Stimulated activated CD8-positive, alpha-beta memory T cell treated with anti-CD3 and anti-CD28 coated beads, Interleukin-15, amount 100 ng/mL, for 1 hour (primary cell): ENCODE results near the gene PPIG.
"Not testable (repeated sequence)": the region's sequence is repeated elsewhere in the genome, so short reads cannot be mapped to it uniquely, and the experiment has no call there.

Experiments used
- DNase-seq: peaks from one replicate; pipeline ENCODE4 v3.0.0-alpha.2; 2020; ENCODE audit warnings: low read depth

Gene PPIG

DNA sequence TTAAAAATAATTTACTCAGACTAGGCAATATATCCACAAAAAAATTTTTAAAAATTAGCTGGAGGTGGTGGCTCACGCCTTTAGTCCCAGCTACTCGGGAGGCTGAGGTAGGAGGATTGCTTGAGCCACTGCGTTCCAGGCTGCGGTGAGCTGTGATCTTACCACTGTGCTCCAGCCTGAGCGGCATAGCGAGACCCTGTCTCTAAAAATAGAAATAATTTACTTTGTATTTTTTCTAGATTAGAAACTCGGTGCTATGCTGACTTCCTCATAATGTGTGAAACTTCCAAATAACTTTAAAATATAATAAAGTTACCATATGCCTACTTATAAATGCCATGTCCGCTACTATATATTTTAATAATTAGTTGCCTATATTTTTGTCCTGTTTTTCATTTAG lies 6.7 kb downstream of the PPIG start:
- DNase-seq, result no peak

DNA sequence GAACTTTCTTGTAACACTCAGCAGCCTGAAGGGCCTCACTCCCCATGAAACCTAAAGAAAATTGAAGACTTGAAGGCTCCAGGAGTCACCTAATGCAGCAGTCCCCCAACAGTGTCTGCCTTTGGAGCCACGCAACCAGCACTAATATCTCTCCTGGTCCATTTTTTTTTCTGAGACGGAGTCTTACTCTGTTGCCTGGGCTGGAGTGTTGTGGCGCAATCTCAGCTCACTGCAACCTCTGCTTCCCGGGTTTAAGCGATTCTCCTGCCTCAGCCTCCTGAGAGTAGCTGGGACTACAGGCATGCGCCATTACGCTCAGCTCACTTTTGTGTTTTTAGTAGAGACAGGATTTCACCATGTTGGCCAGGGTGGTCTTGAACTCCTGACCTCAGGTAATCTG lies 12.4 kb downstream of the PPIG start:
- not testable (repeated sequence) for DNase-seq

DNA sequence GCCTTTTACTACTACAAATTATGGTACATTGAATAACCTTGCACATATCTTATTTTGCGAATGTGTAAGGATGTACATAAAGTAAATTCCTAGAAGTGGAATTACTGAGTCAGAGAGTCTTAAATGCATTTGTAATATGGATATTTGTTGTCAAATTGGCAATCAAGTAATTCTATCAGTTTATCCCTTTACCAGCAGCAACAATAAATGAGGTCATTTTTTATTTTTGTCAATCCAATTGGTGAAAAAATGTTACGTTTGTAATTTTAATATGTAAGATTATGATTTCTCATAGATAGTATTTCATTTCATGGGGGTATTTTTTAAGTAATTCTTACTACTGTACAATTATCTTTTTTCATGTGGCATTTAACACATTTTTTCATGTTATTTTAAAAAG lies 14.8 kb downstream of the PPIG start:
- DNase-seq, result no peak

DNA sequence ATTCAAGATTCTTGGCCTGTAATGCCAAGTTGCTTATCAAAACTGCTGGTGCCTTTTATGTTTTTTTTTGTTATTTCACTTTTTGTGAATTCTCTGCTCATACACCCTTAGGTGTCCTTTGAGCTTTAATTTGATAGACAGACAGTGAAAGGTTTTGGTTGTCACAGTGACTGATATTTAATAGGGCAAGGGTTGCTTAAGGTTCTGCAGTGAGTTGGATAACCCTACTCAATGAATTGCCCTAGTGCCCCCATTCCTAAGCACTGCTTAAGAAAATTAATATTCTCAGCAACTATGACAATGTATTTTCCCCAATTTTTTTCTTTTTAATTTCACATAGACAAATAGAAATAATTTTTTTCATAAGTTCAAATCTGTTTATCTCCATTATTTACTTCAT lies 15.4 kb downstream of the PPIG start:
- no peak for DNase-seq

DNA sequence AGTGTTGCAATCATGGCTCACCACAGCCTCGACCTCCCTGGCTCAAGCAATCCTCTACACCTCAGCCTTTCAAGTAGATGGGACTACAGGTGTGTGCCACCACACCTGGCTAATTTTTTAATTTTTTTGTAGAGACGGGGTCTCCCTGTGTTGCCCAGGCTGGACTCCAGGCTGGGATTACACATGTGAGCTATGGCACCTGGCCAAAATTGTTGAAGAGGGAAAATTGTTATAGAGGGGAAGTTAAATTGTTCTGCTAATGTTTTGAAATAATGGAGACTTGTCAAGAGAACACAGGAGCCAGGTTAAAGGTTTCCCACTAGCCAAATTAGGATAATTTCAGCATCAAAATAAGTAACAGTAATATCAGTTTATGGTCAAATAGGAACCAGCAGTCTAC lies 25.1 kb downstream of the PPIG start:
- no peak for DNase-seq

DNA sequence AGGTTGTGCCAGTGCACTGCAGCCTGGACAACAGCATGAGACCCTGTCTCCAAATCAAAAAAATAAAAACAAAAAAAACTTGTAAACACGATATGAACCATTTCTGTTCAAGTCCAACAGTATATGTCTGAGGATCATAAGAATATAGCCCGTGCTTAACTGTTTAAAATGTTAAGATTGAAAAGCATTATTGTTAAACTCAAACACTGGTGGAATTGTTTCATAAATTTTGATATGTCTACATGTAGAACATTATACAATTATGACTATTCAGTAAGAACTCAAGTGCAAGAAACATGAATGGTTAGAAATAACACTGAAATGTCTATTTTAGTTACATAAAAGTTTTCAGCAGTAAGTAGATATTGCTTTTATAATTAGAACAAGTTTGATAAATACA lies 29.7 kb downstream of the PPIG start:
- DNase-seq, result no peak

DNA sequence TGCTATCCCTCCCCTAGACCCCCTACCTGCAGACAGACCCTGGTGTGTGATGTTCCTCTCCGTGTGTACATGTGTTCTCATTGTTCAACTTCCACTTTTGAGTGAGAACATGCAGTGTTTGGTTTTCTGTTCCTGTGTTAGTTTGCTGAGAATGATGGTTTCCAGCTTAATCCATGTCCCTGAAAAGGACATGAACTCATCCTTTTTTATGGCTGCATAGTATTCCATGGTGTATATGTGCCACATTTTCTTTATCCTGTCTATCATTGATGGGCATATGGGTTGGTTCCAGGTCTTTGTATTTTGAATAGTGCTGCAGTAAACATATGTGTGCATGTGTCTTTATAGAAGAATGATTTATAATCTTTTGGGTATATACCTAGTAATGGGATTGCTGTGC lies 31.8 kb downstream of the PPIG start:
- DNase-seq, result not testable (repeated sequence)

DNA sequence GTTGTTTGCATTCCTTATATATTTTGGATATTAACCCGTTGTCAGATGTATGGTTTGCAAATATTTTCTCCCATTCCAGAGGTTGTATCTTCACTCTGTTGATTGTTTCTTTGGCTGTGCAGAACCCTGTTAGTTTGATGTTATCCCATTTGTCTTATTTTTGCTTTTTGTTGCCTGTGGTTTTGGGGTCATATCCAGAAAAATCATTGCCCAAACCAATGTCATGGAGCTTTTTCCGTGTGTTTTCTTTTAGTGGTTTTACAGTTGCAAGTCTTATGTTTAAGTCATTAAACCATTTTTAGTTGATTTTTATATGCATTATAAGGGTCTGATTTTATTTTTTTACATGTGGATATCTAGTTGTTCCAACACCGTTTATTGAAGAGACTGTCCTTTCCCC lies 35.8 kb downstream of the PPIG start:
- no peak for DNase-seq

DNA sequence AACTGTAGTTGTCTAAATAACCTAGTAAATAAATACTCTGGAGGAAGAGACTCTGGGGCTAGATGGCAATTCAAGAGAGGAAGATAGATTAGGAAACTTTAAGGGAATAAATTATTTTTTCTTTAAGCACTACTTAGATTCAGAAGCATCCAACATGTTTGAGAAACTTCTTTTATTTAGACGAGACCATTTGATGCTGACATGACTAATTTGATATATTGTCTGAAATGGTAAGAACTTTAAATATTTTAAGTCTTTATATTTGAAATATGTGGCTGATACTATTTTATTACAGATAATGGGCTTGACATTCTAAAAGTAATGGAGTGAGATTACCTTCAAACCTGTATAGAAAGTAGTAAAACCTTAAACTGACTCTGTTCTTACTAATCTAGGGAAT lies 36.4 kb downstream of the PPIG start:
- DNase-seq, result no peak

DNA sequence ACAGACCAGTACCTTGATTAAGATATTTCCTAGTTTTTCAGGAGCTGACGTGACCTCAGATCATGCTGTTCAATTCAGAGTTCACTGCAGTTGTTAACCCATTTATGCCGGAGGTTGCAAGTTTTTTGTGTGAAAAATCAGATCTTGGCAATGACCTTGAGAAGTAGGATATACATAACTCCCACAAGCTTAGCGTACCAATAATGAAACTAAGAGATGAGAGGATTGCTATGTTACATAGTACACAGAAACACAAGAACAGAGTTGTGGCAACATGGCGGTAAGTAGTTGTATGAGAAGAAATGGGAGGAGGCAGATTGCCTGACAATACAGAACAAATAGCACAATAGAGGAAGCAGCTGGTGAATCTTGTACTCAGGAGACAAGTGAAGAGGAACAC lies 39.1 kb downstream of the PPIG start:
- no peak for DNase-seq

DNA sequence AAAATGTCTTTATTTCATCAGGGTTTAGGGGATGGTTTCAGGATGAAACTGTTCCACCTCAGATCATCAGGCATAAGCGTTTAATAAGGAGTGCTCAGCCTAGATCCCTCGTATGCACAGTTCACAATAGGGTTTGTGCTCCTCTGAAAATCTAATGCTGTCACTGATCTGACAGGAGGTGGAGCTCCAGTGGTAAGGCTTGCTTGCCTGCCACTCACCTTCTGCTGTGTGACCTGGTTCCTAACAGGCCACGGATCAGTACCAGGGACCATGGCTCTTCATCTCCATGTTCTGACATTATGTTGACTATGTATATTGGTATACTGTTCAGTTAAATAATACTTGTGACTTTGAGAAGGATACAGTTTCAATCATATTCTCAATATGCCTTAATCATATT lies 41.6 kb downstream of the PPIG start:
- no peak for DNase-seq

DNA sequence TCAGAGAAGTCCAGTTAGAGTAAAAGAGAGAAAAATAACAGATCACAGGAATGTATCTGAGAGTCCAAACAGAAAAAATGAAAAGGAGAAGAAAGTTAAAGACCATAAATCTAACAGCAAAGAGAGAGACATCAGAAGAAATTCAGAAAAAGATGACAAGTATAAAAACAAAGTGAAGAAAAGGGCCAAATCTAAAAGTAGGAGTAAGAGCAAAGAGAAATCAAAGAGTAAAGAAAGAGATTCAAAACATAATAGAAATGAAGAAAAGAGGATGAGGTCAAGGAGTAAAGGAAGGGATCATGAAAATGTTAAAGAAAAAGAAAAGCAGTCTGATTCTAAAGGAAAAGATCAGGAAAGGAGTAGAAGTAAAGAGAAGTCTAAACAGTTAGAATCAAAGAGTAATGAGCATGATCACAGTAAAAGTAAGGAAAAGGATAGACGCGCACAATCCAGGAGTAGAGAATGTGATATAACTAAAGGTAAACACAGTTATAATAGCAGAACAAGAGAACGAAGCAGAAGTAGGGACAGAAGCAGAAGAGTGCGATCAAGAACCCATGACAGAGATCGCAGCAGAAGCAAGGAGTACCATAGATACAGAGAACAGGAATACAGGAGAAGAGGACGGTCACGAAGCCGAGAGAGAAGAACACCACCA lies 52.4 kb downstream of the PPIG start:
- DNase-seq, result no peak

DNA sequence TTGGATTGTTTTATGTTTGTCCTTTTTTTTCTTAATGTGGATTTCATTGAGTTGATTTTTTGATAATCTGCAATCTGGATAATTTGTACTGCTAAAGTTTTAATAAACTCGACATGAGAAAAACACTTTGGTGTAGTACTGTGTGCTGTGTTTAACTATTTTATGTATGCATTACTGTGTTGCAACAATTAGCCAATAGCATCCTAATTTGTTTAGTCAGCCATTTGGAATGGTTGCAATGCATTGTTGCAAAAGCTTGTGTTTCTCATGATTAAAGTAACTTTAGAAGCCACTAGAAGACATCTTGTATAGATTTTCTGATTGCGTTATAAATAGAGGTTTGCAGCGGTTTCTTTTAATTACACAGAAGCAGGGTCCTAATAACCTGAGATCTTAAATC lies 53.5 kb downstream of the PPIG start:
- no peak for DNase-seq

DNA sequence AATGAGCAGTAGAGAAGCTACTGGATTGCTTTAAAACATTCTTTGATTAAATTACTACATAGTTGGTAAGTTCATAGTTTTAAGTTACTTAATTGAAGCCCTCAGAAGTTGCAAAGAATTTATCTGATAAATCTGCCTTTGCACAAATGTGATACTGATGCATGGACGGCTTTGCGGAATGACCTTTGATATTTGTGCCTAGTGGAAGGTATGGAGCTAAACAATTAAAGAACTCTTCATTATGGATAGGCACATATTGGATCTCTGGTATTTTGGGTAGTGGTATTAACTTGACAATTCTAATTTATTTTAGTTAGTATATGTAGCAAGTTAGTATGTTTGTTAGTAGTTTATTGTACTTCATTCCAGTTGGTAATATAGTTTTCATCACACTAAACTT lies 56.0 kb downstream of the PPIG start:
- DNase-seq, result no peak

DNA sequence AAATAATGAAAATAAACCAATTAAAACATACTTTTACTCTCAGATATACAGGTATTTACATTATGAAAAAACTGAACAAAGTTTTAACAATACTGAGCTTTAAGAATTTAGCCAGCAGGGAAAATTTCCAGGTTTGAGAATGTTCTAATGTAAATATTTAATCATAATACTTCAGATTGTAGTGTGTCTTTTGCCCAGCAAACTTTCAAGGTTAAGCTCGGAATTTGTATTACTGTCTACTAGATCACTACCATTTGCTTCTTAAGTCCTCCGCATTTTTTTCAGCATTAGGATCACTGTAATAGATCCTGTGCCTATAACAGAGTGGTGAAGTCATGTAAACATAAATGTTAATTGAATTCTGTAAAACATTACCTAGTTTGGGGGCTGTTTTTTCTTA lies 57.3 kb downstream of the PPIG start:
- DNase-seq, result no peak

DNA sequence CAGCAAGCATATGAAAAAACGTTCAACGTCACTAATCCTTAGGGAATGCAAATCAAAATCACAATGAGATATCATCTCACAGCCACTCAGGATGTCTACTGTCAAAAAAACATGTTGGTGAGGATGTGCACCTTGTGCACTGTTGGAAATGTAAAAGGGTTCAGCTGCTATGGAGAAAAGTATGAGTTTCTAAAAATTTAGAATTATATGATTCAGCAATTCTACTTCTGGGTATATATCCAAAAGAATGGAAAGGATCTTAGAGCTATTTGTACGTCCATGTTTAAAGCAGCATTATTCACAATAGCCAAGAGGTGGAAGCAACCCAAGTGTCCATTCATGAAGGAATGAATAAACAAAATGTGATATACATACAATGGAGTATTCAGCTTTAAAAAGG lies 60.0 kb downstream of the PPIG start:
- no peak for DNase-seq

DNA sequence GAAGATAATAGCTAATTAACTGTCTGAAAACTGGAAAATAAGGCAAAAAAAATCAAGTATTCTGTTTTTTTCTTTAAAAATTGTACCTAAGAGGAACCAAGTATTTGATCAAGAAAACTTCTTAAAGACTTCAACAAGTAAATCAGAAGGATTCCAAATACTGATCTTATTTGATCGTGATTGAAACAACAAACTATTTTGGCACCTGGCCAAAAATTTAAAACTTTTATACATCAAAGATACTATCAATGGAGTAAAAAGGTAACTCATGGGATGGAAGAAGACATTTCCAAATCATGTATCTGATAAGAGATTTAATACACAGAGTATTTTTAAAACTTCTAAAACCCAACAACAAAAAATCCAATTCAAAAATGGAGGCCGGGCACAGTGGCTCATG lies 63.3 kb downstream of the PPIG start:
- DNase-seq, result no peak

DNA sequence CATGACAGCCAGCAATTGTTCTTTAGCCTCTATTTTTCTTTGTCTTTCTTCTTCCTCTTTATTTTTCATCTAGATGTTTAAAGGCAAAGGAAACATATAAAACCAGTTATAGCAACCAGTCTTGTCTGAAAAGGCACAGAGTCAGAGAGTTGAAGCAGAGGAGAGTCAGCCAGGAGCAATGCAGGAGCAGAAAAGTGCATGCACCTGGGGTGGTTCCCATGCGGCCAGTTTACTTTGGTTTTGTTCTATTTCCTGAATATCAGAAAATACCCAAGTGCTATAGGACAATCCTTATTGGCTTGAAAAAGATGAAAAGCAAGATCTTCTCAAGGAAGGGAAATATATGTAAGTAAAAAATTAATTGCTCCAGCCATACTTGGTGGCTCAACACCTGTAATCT lies 65.1 kb downstream of the PPIG start:
- no peak for DNase-seq

DNA sequence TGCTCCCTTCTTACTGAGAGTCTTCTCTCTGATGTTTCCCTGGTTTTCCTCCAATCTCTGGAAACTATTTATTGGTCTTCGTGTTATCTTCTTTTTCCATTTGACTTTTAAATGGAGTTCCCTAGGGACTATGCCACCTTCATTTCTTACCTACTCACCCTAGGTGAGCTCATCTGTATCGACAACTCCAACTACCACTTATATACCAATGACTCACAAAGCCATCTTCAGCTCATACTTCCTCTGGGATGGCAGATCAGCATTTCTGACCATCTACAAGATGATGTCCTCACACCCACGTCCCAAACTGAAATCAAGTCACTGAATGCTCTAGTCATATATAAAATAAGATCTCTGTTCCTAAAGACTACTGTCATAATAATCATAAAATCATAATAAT lies 69.5 kb downstream of the PPIG start:
- DNase-seq, result no peak

DNA sequence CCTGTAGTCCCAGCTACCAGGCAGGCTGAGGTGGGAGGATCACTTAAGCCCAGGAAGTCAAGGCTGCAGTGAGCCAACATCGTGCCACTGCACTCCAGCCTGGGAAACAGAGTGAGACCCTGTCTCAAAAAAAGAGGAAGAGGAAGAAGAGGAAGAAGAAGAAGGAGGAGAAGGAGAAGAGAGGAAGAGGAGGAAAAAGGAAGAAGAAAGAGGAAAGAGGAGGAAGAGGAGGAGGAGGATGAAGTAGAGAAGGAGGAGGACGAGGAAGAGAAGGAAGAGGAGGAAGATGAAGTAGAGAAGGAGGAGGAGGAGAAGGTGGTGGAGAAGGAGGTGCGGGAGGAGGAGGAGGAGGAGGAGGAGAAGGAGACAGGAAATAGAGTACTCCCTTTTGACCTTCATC lies 72.0 kb downstream of the PPIG start:
- DNase-seq, result no peak

DNA sequence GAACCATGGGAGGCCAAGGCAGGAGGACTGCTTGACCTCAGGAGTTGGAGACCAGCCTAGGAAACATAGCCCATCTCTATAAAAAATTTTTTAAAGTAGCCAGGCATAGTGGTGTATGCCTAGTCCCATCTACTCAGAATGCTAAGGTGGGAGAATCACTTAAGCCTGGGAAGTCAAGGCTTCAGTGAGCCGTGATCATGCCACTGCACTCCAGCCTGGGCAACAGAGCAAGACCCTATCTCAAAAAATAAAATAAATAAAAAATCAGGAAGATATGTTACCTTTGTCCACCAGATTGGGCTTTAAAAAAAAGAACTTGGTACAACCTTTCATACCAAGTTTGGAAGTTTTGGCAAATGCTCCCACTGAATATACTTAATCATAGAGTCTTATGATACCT lies 74.7 kb downstream of the PPIG start:
- DNase-seq, result no peak

DNA sequence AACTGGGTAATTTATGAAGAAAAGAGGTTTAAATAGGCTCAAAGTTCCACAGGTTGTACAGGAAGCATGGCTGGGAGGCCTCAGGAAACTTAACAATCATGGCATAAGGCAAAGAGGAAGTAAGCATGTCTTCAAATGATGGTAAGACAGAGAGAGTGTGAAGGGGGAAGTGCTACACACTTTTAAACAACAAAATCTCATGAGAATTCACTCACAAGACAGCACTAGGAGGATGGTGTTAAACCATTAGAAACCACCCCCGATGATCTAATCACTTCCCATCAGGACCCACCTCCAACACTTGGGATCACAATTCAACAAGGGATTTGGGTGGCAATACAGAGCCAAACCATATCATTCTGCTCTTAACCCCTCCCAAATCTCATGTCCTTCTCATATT lies 75.2 kb downstream of the PPIG start:
- DNase-seq, result no peak

DNA sequence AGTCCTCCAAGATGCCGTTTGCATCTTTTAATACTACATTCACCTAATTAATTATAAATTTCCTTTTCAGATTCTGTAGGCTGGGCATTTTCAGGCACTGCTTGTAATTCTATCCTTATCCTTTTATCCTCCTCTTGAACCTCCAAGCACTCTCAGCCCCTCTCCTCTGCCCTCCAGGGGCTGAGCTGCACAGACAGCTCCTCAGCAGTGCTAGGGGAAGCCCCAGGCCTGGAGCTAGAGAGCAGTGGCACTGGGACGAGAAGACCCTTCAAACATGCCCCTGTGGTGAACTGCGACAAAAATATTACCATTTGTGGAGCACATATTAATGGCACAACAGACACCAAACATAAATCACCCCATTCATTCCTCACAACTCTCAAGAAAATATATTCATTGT lies 77.1 kb downstream of the PPIG start:
- DNase-seq, result no peak

DNA sequence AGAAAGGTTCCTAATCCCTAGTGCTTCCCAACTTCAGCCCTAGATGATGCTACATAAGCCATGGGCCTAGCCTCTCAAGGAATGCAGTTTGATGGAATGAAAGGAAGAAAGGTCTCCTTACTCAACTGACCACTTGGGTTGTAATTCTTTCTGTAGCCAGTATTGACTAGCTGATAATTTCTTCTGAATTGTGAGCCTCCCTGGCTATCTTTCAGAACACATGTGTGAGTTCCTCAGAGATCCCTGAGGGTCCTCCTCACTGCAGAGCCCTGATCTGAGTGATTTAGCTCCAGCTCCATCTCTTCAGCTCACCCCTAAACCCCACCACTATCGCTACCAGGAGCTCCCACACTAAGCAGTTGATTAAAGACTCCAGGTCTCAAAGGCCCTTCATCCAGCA lies 78.6 kb downstream of the PPIG start:
- no peak for DNase-seq

DNA sequence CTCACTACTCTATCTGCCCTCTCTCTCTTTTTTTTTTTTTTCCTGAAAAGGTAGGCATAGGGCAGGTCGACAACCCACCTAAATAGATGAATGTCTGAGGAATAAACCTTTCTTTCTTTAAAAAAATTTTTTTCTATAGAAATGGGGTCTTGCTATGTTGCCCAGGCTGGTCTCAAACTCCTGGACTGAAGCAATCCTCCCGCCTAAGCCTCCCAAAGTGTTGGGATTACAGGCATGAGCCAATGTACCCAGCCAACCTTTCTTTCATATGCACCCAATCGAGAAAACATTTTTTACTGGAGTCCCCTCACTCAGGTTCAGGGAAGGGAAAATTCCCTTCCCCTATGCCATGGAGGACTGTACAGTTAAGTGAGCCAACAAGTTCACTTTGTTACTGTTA lies 79.1 kb downstream of the PPIG start:
- no peak for DNase-seq
